IMR-90 (cell line): Measurements from ENCODE around the gene PITX1. TPM values are rescaled to one million over a fixed set of nuclear protein-coding genes. Genes with fewer than 3 reads are reported as not detected.

Experiments used
- ATAC-seq: fragments of 200-7000 bp; cut with Tn5 transposase; 2 replicates; pipeline ENCODE4 v1.9.1; 2020; ENCODE audit warnings: low read depth, mild to moderate bottlenecking, moderate library complexity
- BruUV-seq: library from RNA; stranded (reverse); fragments of 400-500 nt; replicated peaks from 2 replicates; lab custom pipeline; 2021; lab: Mats Ljungman, UMichigan
- CTCF ChIA-PET: fragments of 300-600 bp; formaldehyde crosslinking; extraction: SDS; loops from one replicate; lab custom pipeline; 2021; ENCODE audit warnings: antibody characterized with exemption; lab: Yijun Ruan, JAX
- POLR2A ChIA-PET: fragments of 300-600 bp; sonication (Branson Sonifier 250); formaldehyde crosslinking; loops from one replicate; lab custom pipeline; 2022; ENCODE audit warnings: antibody characterized with exemption; ENCODE audit not compliant: unreplicated experiment; lab: Charles Lee
- DNase-seq: peaks from one replicate; pipeline ENCODE4 v3.0.0; 2013
- H2AFZ ChIP-seq: replicated peaks from 2 replicates; pipeline ENCODE3; 2013; ENCODE audit warnings: low read length, mild to moderate bottlenecking; ENCODE audit not compliant: poor library complexity
- H2AK5ac ChIP-seq: 2 replicates; pipeline ENCODE4 v1.6.1; 2013; ENCODE audit warnings: low read depth, low read length, inconsistent platforms
- H2AK9ac ChIP-seq: replicated peaks from 2 replicates; pipeline ENCODE3; 2013; ENCODE audit warnings: mild to moderate bottlenecking, low read depth, low read length, moderate library complexity; ENCODE audit not compliant: poor library complexity
- H2BK120ac ChIP-seq: 2 replicates; pipeline ENCODE4 v1.6.1; 2013; ENCODE audit warnings: low read depth, low read length, inconsistent platforms
- H2BK15ac ChIP-seq: 3 replicates; pipeline ENCODE4 v1.6.1; 2013; ENCODE audit warnings: low read depth, low read length, inconsistent platforms
- H2BK20ac ChIP-seq: 2 replicates; pipeline ENCODE4 v1.6.1; 2013; ENCODE audit warnings: low read depth, mild to moderate bottlenecking, inconsistent platforms, low read length, moderate library complexity
- H2BK5ac ChIP-seq: 2 replicates; pipeline ENCODE4 v1.6.1; 2013; ENCODE audit warnings: mild to moderate bottlenecking, low read depth, low read length, inconsistent platforms; ENCODE audit not compliant: poor library complexity, severe bottlenecking
- H3K14ac ChIP-seq: replicated peaks from 2 replicates; pipeline ENCODE4 v1.6.1; 2013; ENCODE audit warnings: low read depth, low read length, inconsistent platforms
- H3K18ac ChIP-seq: 2 replicates; pipeline ENCODE4 v1.6.1; 2013; ENCODE audit warnings: low read depth, low read length, control low read depth
- H3K23ac ChIP-seq: 2 replicates; pipeline ENCODE4 v1.6.1; 2013; ENCODE audit warnings: low read depth, low read length, inconsistent platforms
- H3K27ac ChIP-seq: 2 replicates; pipeline ENCODE4 v1.5.1; 2013; ENCODE audit warnings: mild to moderate bottlenecking, control low read depth, low read length; ENCODE audit not compliant: insufficient read depth
- H3K27me3 ChIP-seq: 2 replicates; pipeline ENCODE4 v1.6.1; 2013; ENCODE audit warnings: low read length; ENCODE audit not compliant: control insufficient read depth, insufficient read depth
- H3K36me3 ChIP-seq: 2 replicates; pipeline ENCODE4 v1.6.1; 2013; ENCODE audit warnings: low read length, mixed read lengths; ENCODE audit not compliant: control insufficient read depth, insufficient read depth
- H3K4ac ChIP-seq: 2 replicates; pipeline ENCODE4 v1.6.1; 2013; ENCODE audit warnings: low read depth, low read length, inconsistent platforms
- H3K4me1 ChIP-seq: 2 replicates; pipeline ENCODE4 v1.6.1; 2013; ENCODE audit warnings: low read length, mixed read lengths; ENCODE audit not compliant: control insufficient read depth, insufficient read depth
- H3K4me2 ChIP-seq: 2 replicates; pipeline ENCODE4 v1.6.1; 2013; ENCODE audit warnings: low read depth, mild to moderate bottlenecking, control low read depth, low read length, moderate library complexity
- H3K4me3 ChIP-seq: 2 replicates; pipeline ENCODE4 v1.5.1; 2013; ENCODE audit warnings: low read depth, mild to moderate bottlenecking, control low read depth, low read length, moderate library complexity; ENCODE audit not compliant: insufficient read depth
- H3K56ac ChIP-seq: 2 replicates; pipeline ENCODE4 v1.6.1; 2013; ENCODE audit warnings: low read length, inconsistent platforms; ENCODE audit not compliant: insufficient read depth; ENCODE audit errors: extremely low read depth
- H3K79me1 ChIP-seq, 2 experiments: 2 replicates each; pipeline ENCODE4 v1.6.1; 2013; ENCODE audit warnings: low read length in 2 of 2, inconsistent platforms in 1 of 2, low read depth in 1 of 2
- H3K9ac ChIP-seq: 2 replicates; pipeline ENCODE4 v1.6.1; 2013; ENCODE audit warnings: low read depth, low read length, control low read depth
- H3K9me1 ChIP-seq: 2 replicates; pipeline ENCODE4 v1.6.1; 2013; ENCODE audit warnings: low read length, inconsistent platforms; ENCODE audit not compliant: insufficient read depth
- H3K9me3 ChIP-seq: 2 replicates; pipeline ENCODE4 v1.6.1; 2013; ENCODE audit warnings: low read length; ENCODE audit not compliant: control insufficient read depth, insufficient read depth
- H4K20me1 ChIP-seq: 2 replicates; pipeline ENCODE4 v1.6.1; 2013; ENCODE audit warnings: low read length, inconsistent platforms; ENCODE audit not compliant: insufficient read depth
- H4K5ac ChIP-seq: 2 replicates; pipeline ENCODE4 v1.6.1; 2013; ENCODE audit warnings: mild to moderate bottlenecking, low read depth, low read length, control low read depth
- H4K8ac ChIP-seq, 2 experiments: 2 replicates each; pipeline ENCODE4 v1.6.1; 2013; ENCODE audit warnings: low read depth in 2 of 2, low read length in 2 of 2, control low read depth in 1 of 2, inconsistent platforms in 1 of 2
- H4K91ac ChIP-seq: 2 replicates; pipeline ENCODE4 v1.6.1; 2013; ENCODE audit warnings: low read depth, low read length, inconsistent platforms; ENCODE audit not compliant: insufficient read depth
- BHLHE40 ChIP-seq: fragments of 150-350 bp; IDR thresholded peaks from 2 replicates; pipeline ENCODE4 v1.6.1; 2016; ENCODE audit warnings: mild to moderate bottlenecking, low read depth, low read length
- CEBPB ChIP-seq: IDR thresholded peaks from 2 replicates; pipeline ENCODE4 v1.6.1; 2012; ENCODE audit warnings: low read depth, low read length, improper control_type of control experiment
- CHD1 ChIP-seq: IDR thresholded peaks from 2 replicates; pipeline ENCODE4 v1.6.1; 2012; ENCODE audit warnings: low read depth, low read length, improper control_type of control experiment
- CTCF ChIP-seq: conservative IDR thresholded peaks from 2 replicates; pipeline ENCODE4 v1.5.1; 2012; ENCODE audit warnings: mild to moderate bottlenecking, low read depth, low read length, improper control_type of control experiment
- FOS ChIP-seq: fragments of 150-350 bp; IDR thresholded peaks from 2 replicates; pipeline ENCODE4 v1.6.1; 2016; ENCODE audit warnings: low read depth, low read length
- MAFK ChIP-seq: IDR thresholded peaks from 2 replicates; pipeline ENCODE4 v1.6.1; 2012; ENCODE audit warnings: low read depth, low read length, improper control_type of control experiment
- POLR2A ChIP-seq: IDR thresholded peaks from 2 replicates; pipeline ENCODE4 v1.6.1; 2012; ENCODE audit warnings: mild to moderate bottlenecking, low read depth, low read length
- RAD21 ChIP-seq: IDR thresholded peaks from 2 replicates; pipeline ENCODE4 v1.6.1; 2012; ENCODE audit warnings: low read length, improper control_type of control experiment
- WGBS, 2 experiments: methylation state at CpG; one replicate each; pipeline versions ENCODE4 v1.1.5 to v1.1.7; 2013; ENCODE audit warnings: missing lambda C conversion rate in 2 of 2; ENCODE audit not compliant: insufficient read length in 1 of 2; ENCODE audit errors: extremely low coverage in 2 of 2; 5-methylcytosine and 5-hydroxymethylcytosine counted together
- dilution Hi-C: fragments of 300-500 bp; cut with HindIII; formaldehyde crosslinking; loops from one replicate; pipeline ENCODE4 v1.14.3; 2018; ENCODE audit warnings: low sequenced_read_pairs; ENCODE audit not compliant: unreplicated experiment
- in situ Hi-C: fragments of 300-500 bp; cut with MboI; formaldehyde crosslinking; loops from 3 replicates; pipeline ENCODE4 v1.14.3; 2019; ENCODE audit warnings: low sequenced_read_pairs, inconsistent platforms, mixed read lengths
- intact Hi-C: fragments of 100-400 bp; cut with micrococcal nuclease; formaldehyde crosslinking; loops from 2 replicates; pipeline ENCODE4 v1.10.0; 2022
- polyA plus RNA-seq, 3 experiments: library from polyadenylated mRNA; depleted of rRNA; stranded (reverse); fragments of >200 nt; gene quantifications; 2 replicates each; pipeline ENCODE4 v1.2.3, GENCODE V29; 2012; ENCODE audit warnings: low replicate concordance in 1 of 3
- total RNA-seq: library from RNA; depleted of rRNA; stranded (reverse); fragments of >200 nt; gene quantifications from 2 replicates; pipeline ENCODE4 v1.2.3, GENCODE V29; 2012

The PITX1 gene
- total and polyA plus RNA-seq, 2 of the 4 experiments (the other 2 are of a cell fraction), result 10.4 to 29.8 TPM

DNA sequence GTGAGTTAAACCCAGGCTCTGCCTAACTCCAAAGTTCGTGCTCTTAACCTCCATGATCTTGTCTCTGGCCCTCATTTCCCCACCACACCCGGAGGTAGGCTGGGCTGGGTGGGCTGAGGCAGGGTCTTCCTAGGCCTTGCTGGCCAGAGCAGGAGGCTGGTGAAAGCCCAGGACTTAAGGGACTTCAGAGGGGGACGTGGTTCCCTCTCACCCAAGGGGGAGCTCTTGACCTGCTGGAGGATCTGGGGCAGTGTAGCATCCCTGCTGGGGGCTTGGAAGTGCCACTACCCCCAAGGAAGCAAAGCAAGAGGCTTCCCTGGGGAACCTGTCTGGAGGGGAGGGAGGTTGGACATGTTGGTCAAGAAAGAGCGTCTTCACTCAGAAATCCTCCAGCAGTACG is 14.7 kb downstream of the PITX1 start:
- dilution Hi-C loops, result no loop called here
- BruUV-seq, result no TSS peak
- CTCF ChIA-PET, result no interaction called here

More for the DNA sequence above, 14.7 kb downstream of the PITX1 start:
- WGBS, 2 experiments, result 63% methylated on average over 1 of the region's 5 CpGs; no CpG with 5 or more reads in 1 of the 2 experiments
- no peak overlapping the region; the same call in 1 of the 2 replicates for H3K4ac ChIP-seq
- no peak overlapping the region for H3K9ac ChIP-seq
- intact Hi-C loops, result no loop called here
- no peak overlapping the region; the same call in 1 of the 2 replicates for H3K18ac ChIP-seq
- DNase-seq (no peak), ATAC-seq (no peak)
- H3K4me3 ChIP-seq, result no peak overlapping the region
- H3K4me1 ChIP-seq, result peaks cover 4% of the 10 kb centered on the region; the same call in 1 of the 2 replicates
- H3K4me2 ChIP-seq, result no peak overlapping the region
- no peak overlapping the region for H2AFZ ChIP-seq
- no peak overlapping the region for H2AK5ac ChIP-seq
- H3K23ac ChIP-seq, result no peak overlapping the region
- no peak overlapping the region for H4K5ac ChIP-seq
- H3K79me1 ChIP-seq, result peaks cover 0 to 12% of the 10 kb centered on the region in 2 experiments; a peak in 3 of 4 replicates
- no peak overlapping the region for H2BK15ac ChIP-seq
- H4K20me1 ChIP-seq, result peaks cover 5% of the 10 kb centered on the region
- H2AK9ac ChIP-seq, result no peak overlapping the region
- no peak overlapping the region for H3K27ac ChIP-seq
- H4K91ac ChIP-seq, result no peak overlapping the region
- no peak overlapping the region for H3K14ac ChIP-seq
- TF ChIP-seq POLR2A (no peak), CHD1 (no peak), CEBPB (no peak), CTCF (no peak), RAD21 (no peak), FOS (no peak), MAFK (no peak), BHLHE40 (no peak)
- POLR2A ChIA-PET, result interaction anchor here (0.6 kb wide), 1 partner anchor 185 kb away, joined by 3 read pairs; no protein-coding TSS in a partner anchor
- no peak overlapping the region for H2BK20ac ChIP-seq
- no peak overlapping the region for H2BK5ac ChIP-seq
- no peak overlapping the region for H3K56ac ChIP-seq
- peaks cover 6% of the 10 kb centered on the region; the same call in 1 of the 2 replicates for H3K9me1 ChIP-seq
- H2BK120ac ChIP-seq, result no peak overlapping the region
- peaks cover 8% of the 10 kb centered on the region; the same call in 1 of the 2 replicates for H3K36me3 ChIP-seq
- H3K9me3 ChIP-seq, result no peaks in the 10 kb centered on the region
- H4K8ac ChIP-seq, result no peak overlapping the region
- H3K27me3 ChIP-seq, result no peaks in the 10 kb centered on the region
- in situ Hi-C loops, result loop anchor here (10.0 kb wide), 1 partner anchor 315 kb away; no protein-coding TSS in a partner anchor
